Measurements from ENCODE around the gene ELOVL6.

ELOVL6 gene

GRCh38 chr4:110019153-110019552, 179.3 kb downstream of the ELOVL6 start:
- no peak for DNase-seq

GRCh38 chr4:110014233-110014632, 184.2 kb downstream of the ELOVL6 start:
- DNase-seq = no peak

- no peak for DNase-seq
Observed at GRCh38 chr4:110012917-110013316, 185.5 kb downstream of the ELOVL6 start.

- no peak for DNase-seq
Observed at GRCh38 chr4:110010797-110011196, 187.6 kb downstream of the ELOVL6 start.

- DNase-seq = no peak
Observed at GRCh38 chr4:110009550-110009949, 188.9 kb downstream of the ELOVL6 start.

- no peak for DNase-seq
Observed at GRCh38 chr4:110008540-110008939, 189.9 kb downstream of the ELOVL6 start.

GRCh38 chr4:110007217-110007616, 191.2 kb downstream of the ELOVL6 start:
- no peak for DNase-seq

GRCh38 chr4:110005461-110006056, 192.9 kb downstream of the ELOVL6 start:
- peak in 1 of 2 donors; percentile 59 for DNase-seq

- no peak for DNase-seq
Observed at GRCh38 chr4:110004556-110004955, 193.9 kb downstream of the ELOVL6 start.

GRCh38 chr4:110003401-110004187, 194.8 kb downstream of the ELOVL6 start:
- DNase-seq = no peak

- DNase-seq = no peak
Observed at GRCh38 chr4:110002326-110002725, 196.1 kb downstream of the ELOVL6 start.

- no peak for DNase-seq
Observed at GRCh38 chr4:109999585-109999912, 198.9 kb downstream of the ELOVL6 start.

GRCh38 chr4:109998867-109999584, 199.4 kb downstream of the ELOVL6 start:
- DNase-seq = peak in 1 of 2 donors; percentile 61

- no peak for DNase-seq
Observed at GRCh38 chr4:109996526-109996925, 201.9 kb downstream of the ELOVL6 start.

All from bone marrow (tissue), 2 donors.